MM.1S (cell line): ENCODE data around the gene UST.

Experiments
- EZH2phosphoT487 ChIP-seq: fragments of 300-600 bp; sonication (generic); IDR thresholded peaks from 2 replicates; pipeline ENCODE4 v1.6.1; 2018; ENCODE audit warnings: antibody characterized with exemption, low read length
- TF ChIP-seq, protein P1 (sequence below): fragments of 300-600 bp; sonication (generic); IDR thresholded peaks from 2 replicates; pipeline ENCODE4 v1.5.1; 2016; ENCODE audit warnings: antibody characterized with exemption, low read length, mixed read lengths

DNA sequence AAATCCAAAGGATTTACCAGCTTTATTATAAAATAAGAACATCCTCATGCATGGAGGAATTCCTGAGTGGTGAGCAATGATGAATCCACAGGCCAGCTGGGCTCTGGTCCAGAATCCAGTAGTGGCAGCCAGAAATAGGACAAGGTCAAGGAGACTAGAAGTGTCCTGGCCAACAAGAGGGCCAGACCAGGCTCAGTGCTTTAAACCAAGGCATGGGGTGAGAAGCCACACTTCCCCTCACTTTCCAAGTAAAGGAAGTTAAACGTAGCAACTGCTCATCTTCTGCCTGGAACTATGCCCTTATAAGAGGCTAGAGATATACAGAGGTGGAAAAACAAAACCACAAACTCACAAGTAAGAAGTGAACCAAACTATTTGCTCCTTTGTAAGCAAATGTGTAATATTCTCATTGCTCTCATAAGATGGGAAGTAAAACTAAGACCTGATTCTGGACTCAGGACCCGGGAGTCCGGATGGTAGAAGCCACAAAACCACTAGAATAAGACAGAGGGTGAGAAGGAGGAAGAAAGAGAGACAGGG, 253.2 kb downstream of the UST start:
- TF ChIP-seq, protein P1, sequence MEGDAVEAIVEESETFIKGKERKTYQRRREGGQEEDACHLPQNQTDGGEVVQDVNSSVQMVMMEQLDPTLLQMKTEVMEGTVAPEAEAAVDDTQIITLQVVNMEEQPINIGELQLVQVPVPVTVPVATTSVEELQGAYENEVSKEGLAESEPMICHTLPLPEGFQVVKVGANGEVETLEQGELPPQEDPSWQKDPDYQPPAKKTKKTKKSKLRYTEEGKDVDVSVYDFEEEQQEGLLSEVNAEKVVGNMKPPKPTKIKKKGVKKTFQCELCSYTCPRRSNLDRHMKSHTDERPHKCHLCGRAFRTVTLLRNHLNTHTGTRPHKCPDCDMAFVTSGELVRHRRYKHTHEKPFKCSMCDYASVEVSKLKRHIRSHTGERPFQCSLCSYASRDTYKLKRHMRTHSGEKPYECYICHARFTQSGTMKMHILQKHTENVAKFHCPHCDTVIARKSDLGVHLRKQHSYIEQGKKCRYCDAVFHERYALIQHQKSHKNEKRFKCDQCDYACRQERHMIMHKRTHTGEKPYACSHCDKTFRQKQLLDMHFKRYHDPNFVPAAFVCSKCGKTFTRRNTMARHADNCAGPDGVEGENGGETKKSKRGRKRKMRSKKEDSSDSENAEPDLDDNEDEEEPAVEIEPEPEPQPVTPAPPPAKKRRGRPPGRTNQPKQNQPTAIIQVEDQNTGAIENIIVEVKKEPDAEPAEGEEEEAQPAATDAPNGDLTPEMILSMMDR = no peak
- no peak for TF ChIP-seq EZH2phosphoT487
